LHCN-M2 (cell line): ENCODE results near the gene PLK5. TPM values are rescaled to one million over a fixed set of nuclear protein-coding genes. Genes with fewer than 3 reads are reported as not detected.
"Not testable (repeated sequence)": the region's sequence is repeated elsewhere in the genome, so short reads cannot be mapped to it uniquely, and the experiment has no call there.

Experiments
- DNase-seq: peaks from one replicate; pipeline ENCODE4 v3.0.0-alpha.2; 2012; ENCODE audit warnings: low read depth
- total RNA-seq: library from RNA; depleted of rRNA; stranded (reverse); fragments of >200 nt; gene quantifications from 2 replicates; pipeline ENCODE4 v1.2.3, GENCODE V29; 2014

PLK5 gene
- total RNA-seq, 1 experiment from 2014 or later, result not detected

DNA sequence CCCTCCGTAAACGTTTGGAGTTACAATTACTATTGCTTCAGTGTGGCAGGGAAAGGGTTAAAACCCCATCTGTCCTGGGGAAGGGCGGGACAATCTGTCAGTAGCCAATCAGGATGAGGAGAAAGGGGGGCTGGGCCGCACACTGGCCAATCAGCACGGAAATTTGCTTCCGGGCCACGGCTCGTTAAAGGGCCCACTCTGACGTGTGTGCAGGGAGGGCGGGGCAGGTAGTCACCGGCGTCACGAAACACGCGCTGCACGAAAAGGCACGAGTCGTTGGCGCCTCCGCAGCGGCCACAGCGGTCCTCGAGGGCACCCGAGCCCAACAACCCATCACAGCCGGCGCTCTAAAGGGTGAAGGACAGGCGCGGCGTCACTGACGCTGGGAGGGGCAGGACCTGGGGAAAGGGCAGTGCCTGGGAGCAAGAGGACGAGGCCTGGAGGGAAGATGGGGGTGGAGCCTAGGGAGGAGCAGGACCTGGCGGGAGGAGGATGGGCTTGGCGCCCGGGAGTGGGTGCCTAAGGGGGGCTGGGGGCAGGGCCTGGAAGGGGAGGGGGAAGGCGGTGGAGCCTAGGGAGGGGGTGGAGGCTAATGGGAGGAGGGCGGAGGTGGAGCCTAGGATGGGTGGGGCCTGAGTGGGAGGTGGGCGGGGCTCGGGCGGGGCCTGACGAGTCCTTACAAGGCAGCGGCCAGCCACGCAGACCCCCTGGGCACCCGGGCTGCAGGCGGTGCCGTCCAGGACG lies 15.9 kb upstream of the PLK5 start:
- peak; percentile 68 for DNase-seq

GRCh38 chr19:1508507-1508856 lies 15.4 kb upstream of the PLK5 start:
- no peak for DNase-seq

GRCh38 chr19:1509602-1510441 lies 14.1 kb upstream of the PLK5 start:
- no peak for DNase-seq

GRCh38 chr19:1510442-1510806 lies 13.5 kb upstream of the PLK5 start:
- DNase-seq, result no peak

DNA sequence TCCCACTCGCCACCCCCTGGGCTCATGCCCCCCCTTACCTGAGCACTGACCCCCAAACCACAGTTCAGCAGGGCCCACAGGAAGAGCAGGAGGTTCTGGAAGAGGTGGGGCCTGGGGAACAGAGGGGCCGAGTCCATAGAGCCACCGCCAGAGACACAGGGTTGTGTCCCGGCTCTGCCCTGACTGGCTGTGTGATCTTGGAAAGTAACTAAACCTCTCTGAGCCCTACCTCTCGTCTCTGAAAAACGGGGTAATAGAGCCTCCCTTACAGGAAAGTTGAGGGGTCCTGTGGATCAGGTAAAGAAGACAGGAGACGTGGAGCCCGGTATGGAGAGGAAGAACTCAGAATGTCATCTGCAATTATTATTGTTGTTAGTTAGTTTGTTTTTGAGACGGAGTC lies 13.1 kb upstream of the PLK5 start:
- no peak for DNase-seq

GRCh38 chr19:1511318-1512317 lies 12.3 kb upstream of the PLK5 start:
- DNase-seq, result no peak

DNA sequence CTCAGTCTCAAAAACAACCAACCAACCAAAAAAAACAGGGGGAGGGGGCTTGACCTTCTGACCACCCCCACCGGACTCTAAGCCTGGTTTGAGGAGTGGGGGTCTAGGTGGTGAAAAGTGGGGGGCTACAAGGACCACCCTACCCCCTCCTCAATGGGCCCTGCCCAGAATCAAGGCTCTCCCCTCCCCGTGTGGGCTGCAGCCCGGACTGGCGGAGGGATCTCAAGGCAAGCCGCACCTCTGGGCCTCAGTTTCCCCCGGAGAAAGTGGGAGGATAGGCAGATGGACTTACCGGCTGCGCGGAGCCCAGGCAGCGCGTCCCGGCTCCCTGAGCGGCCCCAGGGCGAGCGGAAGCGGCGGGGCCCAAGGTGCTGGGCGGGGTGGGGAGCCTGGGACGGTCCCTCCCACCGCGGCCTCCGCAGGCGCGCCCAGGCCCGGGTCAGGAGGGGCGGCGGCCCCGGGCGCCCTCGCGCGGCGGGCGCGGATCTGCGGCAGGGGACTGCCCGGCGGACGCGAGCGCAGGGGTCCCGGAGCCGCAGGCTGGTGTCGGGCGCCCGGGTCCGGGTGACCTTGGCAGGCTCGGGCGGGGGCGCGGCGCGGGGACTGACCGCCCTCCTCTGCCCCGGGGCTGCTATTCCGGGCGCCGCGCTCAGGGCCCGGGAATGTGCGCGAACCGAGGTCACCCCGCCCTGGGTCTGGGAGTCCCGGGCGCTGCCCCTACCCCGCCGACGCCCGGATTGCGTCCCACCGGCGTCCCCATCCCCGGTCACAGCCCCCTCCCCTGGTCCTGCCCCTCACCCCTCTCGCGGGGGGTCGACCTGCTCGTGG lies 11.0 kb upstream of the PLK5 start, which contains the start of gene ADAMTSL5:
ADAMTSL5 (minus strand) TSS at position 349 of the 828 bp plus-strand sequence. CDS start 2,076 bp downstream, outside the sequence.
- DNase-seq, result no peak

- DNase-seq, result peak; percentile 15
Observed at GRCh38 chr19:1513499-1514294, 10.2 kb upstream of the PLK5 start.

DNA sequence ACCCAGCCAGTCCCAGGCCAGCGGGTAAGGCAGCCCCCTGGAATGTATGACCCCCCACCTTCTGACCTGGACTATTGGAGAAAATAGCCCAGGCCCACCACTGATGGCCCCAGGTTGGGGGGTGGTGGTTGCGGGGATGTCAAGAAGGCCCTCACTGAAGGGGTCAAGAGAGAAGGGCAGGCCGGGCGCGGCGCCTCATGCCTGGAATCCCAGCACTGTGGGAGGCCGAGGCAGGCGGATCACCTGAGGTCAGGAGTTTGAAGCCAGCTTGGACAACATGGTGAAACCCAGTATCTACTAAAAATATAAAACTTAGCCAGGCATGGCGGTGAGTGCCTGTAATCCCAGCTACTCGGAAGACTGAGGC lies 9.6 kb upstream of the PLK5 start:
- no peak for DNase-seq

- DNase-seq, result no peak
Observed at GRCh38 chr19:1514986-1515721, 8.7 kb upstream of the PLK5 start.

DNA sequence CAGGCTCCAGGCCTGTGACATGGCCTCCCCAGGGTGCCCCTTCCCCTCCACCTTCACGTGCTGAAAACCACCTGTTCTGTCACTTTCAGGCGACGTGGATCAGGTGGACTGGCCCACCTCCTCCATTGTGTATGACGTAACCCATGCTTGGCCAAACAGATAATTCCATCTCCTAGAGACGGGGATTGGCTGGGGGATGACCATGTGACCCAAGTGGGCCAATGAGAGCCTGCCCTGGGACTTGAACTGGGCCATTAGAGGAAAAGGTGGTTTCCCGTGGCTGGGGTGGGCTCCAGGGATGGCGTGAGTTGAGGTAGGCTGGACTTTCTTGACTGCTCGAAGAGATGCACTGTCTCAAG lies 7.5 kb upstream of the PLK5 start:
- no peak for DNase-seq

- DNase-seq, result no peak
Observed at GRCh38 chr19:1518471-1518870, 5.4 kb upstream of the PLK5 start.

DNA sequence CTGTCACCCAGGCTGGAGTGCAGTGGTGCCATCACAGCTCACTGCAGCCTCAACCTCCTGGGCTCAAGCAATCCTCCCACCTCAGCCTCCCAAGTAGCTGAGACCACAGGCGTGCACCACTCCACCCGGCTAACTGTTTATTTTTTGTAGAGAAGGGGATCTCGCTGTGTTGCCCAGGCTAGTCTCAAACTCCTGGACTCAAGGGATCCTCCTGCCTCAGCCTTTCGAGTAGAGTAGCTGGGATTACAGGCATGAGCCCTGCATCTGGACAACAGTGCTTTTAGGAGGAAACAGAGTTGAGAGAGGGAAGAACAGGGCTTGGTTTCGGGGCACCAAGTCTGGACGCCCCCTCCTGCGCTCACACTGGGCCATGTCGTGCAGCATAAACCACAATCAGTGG lies 4.1 kb upstream of the PLK5 start:
- DNase-seq, result not testable (repeated sequence)

- no peak for DNase-seq
Observed at GRCh38 chr19:1520203-1520780, 3.6 kb upstream of the PLK5 start.

GRCh38 chr19:1521636-1522035 lies 2.2 kb upstream of the PLK5 start:
- DNase-seq, result no peak

- DNase-seq, result no peak
Observed at GRCh38 chr19:1522061-1522460, 1.8 kb upstream of the PLK5 start.

DNA sequence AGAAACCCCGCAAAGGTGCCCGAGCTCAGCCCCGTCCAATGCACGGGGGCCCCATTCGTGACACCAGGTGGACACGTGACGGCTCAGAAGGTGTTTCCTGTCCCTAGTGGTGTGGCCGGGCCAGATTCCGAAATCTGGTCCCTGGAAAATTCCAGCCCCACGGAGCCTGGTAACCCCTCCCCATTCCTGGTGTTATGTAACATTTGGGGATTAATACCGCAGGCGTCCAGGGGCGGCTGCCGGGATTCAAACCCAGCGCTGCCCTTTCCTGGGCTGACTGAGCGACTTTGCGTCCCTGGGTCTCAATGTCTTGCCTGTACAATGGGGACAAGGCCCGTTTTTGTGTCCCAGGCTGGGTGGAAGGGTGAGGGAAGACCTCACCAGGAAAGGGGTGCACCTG lies 1.0 kb upstream of the PLK5 start:
- DNase-seq, result no peak

GRCh38 chr19:1524287-1524971 lies 552 bp downstream of the PLK5 start:
- DNase-seq, result no peak

DNA sequence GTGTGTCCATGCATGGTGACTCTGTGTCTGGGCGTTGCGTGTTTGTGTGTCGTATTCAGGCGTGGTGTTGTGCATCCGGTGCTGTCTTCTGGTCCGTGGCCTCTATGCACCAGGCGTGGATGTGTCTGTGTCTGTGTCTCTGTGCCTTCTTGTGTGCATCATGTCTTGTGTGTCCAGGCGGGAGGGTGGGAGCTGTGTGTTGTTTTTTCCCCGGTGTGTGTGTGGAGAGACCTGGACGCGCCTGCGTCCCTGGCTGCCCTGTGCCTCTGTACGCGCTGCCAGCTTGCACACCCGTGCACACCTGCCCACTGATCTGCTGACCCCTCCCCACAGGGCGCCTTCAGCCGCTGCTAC lies 1.1 kb downstream of the PLK5 start:
- no peak for DNase-seq
